Activated T-cell treated with anti-CD3 and anti-CD28 coated beads for 24 hours (primary cell): ENCODE measurements around the gene DDX21.
"Not testable (repeated sequence)": the region's sequence is repeated elsewhere in the genome, so short reads cannot be mapped to it uniquely, and the experiment has no call there.

Experiments used
- DNase-seq: peaks from one replicate; pipeline ENCODE4 v3.0.0-alpha.2; 2020; ENCODE audit warnings: low read depth

Gene DDX21

GRCh38 chr10:68988530-68989316 lies 32.8 kb downstream of the DDX21 start, which contains the start of gene KIFBP:
KIFBP (plus strand) TSS chr10:68988803; CDS start chr10:68988833, 30 bp downstream.
- DNase-seq: peak; percentile 78

DNA sequence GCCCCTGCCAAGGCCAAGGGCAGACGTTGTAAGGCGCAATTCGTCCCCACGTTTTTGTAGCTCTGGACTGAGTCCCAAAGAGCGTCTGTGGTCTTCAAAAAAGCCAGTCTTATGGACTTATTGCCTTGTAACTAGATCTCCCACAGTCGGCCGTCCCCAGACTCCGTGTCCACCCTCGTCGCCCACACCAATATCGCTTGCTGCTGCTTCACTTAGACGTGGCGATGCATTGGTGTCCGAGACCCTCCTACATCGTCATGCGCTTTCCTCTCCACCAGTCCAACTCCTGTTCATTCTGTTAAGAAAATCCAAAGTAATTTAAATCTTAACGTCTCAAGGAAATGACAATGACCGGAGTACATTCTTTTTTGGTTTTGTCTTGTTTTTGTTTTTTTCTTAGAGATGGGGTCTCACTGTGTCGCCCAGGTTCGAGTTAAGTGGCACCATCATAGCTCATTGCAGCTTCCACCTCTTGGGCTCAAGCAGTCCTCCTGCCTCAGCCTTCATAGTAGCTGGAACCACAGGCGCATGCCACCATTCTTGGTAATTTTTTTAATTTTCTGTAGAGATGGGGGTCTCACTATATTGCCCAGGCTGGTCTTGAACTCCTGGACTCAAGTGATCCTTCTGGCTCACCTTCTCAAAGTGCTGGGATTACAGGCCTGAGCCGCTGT lies 33.5 kb downstream of the DDX21 start:
- DNase-seq: no peak

DNA sequence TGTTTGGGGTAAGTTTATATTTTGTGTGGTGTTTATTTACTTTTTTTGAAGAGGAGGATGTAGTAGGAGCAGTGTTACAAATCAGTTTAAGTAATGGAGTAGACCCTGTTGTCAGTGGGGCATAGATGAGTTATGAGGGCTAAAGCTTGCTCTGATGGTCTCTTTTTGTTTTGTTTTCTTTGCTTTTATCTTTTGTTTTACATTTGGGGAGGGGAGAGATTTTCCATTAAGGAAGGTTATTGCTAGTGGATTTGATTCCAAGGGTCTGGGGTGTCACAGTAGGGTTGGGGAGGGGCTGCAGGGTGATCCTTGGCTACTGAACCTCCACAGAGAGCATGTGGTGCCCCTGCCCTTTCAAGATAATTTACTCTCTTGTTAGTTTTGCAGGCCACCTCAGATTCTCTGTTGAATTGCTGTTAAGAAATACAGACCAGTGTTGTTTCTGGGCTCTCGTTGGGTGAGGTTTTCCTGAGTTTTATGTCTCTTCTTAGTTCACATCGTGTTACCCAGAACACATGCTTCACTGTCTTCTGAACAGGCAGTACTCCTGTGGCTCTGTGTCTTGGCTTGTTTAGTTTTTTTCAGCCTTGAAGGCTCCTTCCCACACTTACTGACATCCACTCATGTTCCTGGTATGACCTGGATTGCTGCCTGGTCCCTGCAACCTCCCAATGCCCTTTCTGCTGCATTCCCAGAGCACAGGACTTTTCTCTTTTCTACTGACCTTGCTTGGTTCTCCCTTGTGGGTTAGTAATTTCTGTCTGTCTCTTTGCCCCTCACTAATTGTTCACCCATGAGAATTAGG lies 36.9 kb downstream of the DDX21 start:
- no peak for DNase-seq

DNA sequence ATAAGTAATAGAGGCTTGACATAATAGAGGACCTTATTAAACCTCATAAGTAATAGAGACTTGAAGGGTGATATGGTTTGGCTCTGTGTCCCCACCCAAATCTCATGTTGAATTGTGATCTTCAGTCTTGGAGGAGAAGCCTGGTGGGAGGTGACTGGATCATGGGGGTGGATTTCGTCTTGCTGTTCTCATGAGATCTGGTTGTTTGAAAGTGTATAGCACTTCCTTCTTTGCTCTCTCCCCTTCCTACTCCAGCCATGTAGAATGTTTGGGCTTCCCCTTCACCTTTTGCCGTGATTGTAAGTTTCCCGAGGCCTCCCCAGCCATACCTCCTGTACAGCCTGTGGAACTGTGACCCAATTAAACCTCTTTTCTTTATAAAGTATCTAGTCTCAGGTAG lies 41.2 kb downstream of the DDX21 start:
- DNase-seq: no peak

- DNase-seq: no peak
Observed at GRCh38 chr10:69004821-69005220, 48.9 kb downstream of the DDX21 start.

DNA sequence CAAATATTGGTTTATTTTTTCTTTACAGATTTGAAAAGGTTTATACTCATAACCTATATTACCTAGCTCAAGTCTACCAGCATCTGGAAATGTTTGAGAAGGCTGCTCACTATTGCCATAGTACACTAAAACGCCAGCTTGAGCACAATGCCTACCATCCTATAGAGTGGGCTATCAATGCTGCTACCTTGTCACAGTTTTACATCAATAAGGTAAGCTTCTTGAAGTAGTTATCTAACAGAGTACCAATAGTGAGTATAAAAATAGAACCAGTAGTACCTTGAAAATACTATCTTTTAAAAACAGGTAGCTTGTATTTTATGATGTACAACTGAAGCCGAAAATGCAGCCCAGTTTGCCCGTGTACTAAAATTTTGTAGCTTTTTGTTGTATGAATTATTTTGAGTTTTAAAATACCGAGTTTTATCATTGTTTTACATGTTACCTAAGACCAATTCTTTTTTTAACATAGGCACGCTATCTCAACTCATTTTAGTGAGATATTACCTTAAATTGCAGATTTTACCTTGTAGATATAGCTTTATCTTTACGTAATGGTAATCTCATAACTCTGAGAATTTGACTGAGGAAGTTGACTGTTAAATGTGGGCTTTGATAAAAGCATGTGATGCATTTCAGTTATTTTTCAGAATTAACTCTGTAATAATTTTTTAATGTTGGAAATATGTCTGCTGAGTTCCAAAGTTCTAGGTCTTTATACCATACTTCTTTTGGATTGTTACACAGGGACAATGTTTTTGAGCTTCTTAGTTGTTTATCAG lies 49.9 kb downstream of the DDX21 start:
- DNase-seq: no peak

DNA sequence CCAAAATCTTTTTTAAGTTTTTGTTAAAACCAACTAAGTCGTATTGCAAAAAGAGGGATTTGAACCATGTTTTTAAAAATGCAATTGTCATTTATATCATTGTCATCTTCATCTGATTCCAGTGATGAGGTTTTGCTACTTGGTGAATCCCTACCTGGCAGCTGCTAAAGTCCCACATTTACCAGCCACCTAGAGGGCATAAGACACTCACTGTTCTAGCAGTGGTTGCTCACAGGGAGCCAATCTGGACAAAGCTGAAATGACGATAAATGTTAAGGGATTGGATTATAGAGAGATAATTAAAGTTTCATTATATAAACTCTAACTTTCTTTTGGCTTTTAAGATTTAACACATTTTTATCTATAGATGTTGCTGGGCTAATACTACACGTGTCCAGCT lies 51.3 kb downstream of the DDX21 start:
- no peak for DNase-seq

- no peak for DNase-seq
Observed at GRCh38 chr10:69009360-69009759, 53.4 kb downstream of the DDX21 start.

GRCh38 chr10:69010151-69010640 lies 54.2 kb downstream of the DDX21 start:
- DNase-seq: no peak

- DNase-seq: not testable (repeated sequence)
Observed at GRCh38 chr10:69012778-69013177, 56.8 kb downstream of the DDX21 start.

- no peak for DNase-seq
Observed at GRCh38 chr10:69014171-69014570, 58.2 kb downstream of the DDX21 start.

GRCh38 chr10:69018613-69019012 lies 62.6 kb downstream of the DDX21 start:
- DNase-seq: no peak

GRCh38 chr10:69022611-69023010 lies 66.6 kb downstream of the DDX21 start:
- DNase-seq: no peak

GRCh38 chr10:69025370-69025896 lies 69.5 kb downstream of the DDX21 start:
- DNase-seq: no peak

DNA sequence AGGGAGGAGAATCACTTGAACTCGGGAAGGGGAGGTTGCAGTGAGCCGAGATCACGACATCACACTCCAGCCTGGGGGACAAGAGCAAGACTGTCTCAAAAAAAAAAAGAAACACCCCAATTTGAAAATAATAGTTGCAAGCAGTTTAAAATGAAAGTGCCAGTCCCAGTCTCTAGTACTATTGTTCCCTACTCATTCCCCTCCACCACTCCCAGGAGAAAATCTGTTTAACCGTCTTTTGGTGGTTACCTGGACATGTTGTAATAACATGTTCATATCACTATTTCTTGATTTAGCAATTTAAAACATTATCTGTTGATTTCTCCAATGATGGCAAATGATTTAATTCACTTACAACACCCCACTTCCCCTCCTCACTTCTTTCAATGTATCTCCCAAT lies 77.3 kb downstream of the DDX21 start:
- no peak for DNase-seq
